GM12873 (cell line): ENCODE data around the gene HOTAIR.

Experiments
- TF ChIP-seq, protein P1 (sequence below): IDR thresholded peaks from 2 replicates; pipeline ENCODE4 v1.5.1; 2012; ENCODE audit warnings: low read depth, mild to moderate bottlenecking, moderate library complexity, low read length, control low read depth; ENCODE audit not compliant: insufficient read depth; ENCODE audit errors: missing control alignments

HOTAIR gene

DNA sequence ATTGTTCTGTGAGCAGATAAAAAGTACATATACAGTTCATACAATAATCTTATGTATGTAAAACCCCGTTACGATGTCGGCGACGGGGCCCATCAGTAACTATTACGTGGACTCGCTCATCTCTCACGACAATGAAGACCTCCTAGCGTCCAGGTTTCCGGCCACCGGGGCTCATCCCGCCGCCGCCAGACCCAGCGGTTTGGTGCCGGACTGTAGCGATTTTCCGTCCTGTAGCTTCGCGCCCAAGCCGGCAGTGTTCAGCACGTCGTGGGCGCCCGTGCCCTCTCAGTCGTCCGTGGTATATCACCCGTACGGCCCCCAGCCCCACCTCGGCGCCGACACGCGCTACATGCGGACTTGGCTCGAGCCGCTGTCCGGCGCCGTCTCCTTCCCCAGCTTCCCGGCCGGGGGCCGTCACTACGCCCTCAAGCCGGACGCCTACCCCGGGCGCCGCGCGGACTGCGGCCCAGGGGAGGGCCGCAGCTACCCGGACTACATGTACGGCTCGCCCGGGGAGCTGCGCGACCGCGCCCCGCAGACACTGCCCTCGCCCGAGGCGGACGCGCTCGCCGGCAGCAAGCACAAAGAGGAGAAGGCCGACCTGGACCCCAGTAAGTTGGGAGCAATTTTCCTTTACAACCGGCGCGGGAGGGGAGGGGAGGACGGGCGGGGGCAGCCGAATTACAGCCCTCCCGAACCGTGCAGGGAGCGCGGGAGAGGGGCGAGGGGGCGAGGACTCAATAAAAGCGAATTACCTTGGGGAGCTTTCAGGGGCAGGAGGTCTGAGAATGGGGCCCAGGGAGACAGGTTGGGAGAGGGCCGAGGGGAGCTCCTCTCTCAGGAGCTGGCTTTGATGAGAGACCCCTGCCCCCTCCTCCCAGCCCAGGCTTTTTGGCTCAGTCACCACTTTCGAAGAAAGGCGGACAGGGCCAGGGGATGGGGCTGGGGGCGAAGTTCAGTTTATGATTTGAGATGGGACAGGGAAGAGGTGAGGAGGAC, 25.7 kb upstream of the HOTAIR start, which contains the start of gene HOXC9:
Gene HOXC9, plus strand, starts transcription at position 46 of the 999 bp plus-strand sequence. Its CDS starts 28 bp downstream, at position 74.
- TF ChIP-seq, protein P1, sequence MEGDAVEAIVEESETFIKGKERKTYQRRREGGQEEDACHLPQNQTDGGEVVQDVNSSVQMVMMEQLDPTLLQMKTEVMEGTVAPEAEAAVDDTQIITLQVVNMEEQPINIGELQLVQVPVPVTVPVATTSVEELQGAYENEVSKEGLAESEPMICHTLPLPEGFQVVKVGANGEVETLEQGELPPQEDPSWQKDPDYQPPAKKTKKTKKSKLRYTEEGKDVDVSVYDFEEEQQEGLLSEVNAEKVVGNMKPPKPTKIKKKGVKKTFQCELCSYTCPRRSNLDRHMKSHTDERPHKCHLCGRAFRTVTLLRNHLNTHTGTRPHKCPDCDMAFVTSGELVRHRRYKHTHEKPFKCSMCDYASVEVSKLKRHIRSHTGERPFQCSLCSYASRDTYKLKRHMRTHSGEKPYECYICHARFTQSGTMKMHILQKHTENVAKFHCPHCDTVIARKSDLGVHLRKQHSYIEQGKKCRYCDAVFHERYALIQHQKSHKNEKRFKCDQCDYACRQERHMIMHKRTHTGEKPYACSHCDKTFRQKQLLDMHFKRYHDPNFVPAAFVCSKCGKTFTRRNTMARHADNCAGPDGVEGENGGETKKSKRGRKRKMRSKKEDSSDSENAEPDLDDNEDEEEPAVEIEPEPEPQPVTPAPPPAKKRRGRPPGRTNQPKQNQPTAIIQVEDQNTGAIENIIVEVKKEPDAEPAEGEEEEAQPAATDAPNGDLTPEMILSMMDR = no peak

DNA sequence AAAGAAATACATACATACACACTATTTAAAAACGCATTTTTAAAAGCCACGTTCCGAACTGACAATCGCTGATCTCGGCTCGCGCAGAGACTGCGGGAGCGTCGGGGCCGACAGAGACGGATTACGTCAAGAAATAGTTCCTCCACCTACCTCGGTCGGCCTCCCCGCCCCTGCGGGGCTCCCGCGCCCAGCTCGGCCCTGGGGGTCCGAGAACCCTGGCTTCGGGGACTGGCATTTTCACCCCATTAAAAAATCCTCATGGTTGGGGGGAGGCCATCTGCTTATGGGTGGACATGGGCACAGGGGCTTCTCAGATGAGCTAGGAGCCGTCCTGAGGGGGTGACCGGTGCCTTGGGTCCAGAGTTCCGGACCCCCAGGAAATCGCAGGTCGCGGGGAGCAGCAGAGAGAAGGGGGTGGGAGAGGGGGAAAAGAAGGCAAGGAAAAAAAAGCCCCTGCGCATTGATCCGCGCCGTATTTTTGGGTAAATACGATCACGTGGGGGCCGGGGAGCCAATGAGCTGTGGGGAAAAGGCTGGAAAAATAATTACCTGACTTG, 24.9 kb upstream of the HOTAIR start:
- TF ChIP-seq, protein P1 = no peak

DNA sequence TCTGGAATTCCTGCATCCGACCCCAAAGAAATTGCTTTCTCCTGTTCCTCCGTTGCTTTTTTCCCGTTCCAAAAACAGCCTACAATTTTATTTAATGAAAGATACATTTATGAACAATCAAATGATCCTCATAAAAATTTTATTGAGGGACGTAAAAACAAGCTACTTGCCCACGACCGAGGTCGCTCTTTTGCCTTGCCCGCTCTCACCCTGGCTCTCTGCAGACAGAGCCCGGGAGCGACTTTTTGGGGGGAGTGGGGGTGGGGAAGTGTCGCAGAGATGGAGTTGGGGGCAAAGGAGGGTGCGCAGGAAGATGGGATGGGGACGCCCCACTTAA, 24.1 kb upstream of the HOTAIR start:
- TF ChIP-seq, protein P1 = no peak

DNA sequence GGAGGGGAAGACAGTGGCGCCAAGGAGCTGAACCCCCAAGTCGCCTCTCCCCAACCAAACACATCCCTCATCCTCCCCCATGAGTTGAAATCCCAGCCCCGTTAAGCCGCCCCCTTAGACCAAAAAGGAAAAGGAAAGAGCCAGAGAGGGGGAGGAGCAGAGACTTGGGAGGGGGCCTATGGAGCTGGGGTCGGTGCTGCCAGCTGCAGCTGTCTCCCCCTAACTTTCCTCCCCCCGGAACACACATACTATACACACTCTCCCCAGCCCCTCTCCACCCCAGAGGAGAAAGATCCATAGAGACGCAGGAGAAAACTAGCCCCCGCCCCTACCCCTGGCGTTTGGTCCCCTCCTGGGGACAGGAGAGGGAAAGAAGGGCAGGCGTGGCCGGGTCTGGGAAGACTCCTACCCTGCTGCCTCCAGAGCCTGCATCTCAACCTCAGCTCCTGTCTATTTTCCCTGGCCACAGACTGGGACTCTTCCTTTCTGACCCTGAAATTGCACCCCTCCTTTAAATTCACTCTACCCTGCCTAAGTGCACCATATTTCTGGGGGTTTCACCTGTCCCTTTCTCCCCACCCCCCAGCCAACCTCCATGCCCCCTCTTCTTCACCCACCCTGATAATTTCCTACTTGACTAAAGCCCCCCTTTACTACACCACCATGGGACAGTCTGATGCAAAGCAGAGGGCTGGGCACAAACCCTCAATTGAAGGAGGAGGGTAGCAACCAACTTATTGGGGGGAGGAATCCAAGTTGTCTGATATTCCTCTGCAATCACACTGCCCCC, 23.6 kb upstream of the HOTAIR start:
- TF ChIP-seq, protein P1 = no peak

DNA sequence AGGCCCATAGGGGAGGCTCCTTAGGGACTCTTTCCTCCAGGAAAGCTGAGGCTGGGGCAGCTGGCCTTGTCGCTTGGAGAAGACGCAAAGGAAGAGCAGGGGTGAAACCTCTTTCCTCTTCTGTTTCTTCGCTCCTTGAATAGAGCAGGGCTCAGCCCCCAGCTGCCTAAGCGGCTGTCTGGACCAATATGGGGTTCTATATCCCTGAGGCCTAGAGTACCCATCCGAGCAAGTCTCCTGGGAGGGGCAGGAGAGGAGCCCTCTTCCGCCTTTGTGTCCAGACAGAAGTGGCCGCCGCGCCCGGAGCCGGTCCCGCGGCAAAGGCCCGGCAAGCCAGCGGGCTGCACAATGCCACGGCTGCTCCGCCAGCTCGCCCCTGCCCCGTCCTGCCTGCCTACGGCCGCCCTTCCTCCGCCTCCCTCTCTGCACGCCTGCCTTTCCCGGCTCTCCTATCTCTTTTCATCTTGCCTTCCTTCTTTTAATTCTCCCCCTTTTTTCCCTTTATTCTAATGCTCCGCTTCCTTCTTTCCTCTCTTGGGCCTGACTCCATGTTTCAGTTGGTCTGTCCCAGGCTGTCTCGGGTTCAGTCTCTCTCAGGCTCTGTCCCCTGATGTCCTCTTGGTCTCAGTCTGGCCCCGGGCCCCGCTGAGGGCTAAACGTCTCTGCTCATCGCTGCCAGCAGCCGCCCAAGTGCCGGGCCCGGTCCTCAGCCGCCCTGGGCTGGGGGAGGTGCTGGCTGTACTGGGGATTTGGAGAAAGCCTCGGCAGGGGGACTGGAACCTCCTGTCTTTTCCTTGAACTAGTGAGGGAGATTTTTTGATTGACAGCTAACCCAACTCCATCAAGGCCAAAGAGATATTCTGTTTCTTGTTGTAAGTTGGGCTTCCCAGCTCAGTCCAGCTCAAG, 22.7 kb upstream of the HOTAIR start:
- TF ChIP-seq, protein P1 = no peak

DNA sequence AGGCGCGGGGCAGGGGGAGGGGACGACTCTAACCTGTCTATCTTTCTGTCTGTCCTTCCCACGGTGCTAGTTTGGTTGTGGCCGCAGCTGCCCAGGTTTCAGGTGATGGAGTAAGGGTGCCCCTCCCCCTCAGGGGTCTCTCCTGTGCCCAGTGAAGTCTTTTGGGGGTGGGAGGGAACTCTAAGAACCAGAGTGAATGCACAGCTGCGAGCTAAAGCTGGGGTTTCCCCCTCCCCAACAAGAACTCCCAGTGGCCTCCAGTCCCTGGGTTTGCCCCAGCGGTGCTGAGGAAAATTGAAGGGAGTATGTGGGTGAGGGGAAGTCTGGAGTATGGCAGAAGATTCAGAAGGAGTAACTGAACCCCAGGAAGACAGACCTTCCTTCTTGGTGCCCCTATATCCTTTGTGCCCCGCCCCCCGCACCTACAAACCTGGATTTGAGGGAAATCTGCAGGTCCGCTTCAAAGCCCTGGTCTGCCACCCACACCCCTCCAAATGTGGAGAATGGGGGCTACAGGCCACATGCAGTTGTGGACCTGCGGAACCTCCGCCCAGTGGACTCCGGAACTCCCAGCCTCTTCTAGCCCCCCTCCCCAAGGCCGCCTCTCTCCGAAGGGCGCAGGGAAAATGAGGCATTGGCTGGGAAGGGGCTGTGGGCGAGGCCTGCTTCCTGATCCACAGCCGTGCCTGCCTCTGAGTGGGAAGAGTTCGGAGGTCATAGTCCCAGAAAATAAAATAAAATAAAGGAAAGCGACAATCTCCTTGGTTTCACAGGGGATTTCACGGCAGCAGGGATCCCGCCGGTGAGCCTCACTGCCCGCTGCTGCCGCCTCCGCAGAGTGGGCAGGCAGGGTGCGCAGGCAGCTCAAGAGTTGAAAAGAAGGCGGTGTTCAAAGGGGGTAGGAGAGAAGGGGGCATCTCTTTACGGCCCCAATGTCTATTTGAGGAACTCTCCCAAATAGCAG, 21.8 kb upstream of the HOTAIR start:
- TF ChIP-seq, protein P1 = no peak
